ENCODE measurements around the gene SLC19A2.

DNA sequence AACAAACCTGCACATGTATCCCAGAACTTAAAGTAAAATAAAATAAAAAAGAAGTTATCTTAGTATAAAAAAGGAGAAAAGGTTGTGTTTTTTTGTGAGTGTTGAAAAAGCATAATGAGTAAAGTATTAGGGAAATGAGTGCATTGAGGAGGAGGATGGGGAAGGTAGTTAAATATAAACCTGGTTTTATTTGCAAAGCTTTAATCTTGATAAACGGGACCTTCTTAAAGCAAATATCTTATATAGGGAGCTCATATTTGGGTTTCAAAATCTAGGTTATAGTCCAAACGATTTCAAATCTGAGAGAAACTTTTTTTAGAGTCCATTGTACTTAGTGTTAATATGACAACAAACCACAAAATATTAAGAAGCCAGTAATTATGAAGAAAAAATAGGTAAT is 21.7 kb upstream of the SLC19A2 start:
- TF ChIP-seq, protein P1, sequence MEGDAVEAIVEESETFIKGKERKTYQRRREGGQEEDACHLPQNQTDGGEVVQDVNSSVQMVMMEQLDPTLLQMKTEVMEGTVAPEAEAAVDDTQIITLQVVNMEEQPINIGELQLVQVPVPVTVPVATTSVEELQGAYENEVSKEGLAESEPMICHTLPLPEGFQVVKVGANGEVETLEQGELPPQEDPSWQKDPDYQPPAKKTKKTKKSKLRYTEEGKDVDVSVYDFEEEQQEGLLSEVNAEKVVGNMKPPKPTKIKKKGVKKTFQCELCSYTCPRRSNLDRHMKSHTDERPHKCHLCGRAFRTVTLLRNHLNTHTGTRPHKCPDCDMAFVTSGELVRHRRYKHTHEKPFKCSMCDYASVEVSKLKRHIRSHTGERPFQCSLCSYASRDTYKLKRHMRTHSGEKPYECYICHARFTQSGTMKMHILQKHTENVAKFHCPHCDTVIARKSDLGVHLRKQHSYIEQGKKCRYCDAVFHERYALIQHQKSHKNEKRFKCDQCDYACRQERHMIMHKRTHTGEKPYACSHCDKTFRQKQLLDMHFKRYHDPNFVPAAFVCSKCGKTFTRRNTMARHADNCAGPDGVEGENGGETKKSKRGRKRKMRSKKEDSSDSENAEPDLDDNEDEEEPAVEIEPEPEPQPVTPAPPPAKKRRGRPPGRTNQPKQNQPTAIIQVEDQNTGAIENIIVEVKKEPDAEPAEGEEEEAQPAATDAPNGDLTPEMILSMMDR (conservative IDR thresholded peaks at IDR 0.05; ENCODE audit: low read depth, low read length), result no peak
- TF ChIP-seq EZH2 (IDR thresholded peaks at IDR 0.05; ENCODE audit: borderline replicate concordance, low read depth, low read length, poor library complexity, severe bottlenecking), result no peak

Data from A673 (cell line).